CD8-positive, alpha-beta memory T cell (primary cell): Measurements from ENCODE around the gene PERM1. TPM values are rescaled to one million over a fixed set of nuclear protein-coding genes. Genes with fewer than 3 reads are reported as not detected.

Source experiments
- CTCF ChIA-PET: fragments of 350-600 bp; sonication (Branson Sonifier 250); formaldehyde crosslinking; loops from one replicate; lab custom pipeline; 2021; ENCODE audit warnings: antibody characterized with exemption; lab: Charles Lee
- POLR2A ChIA-PET: fragments of 350-600 bp; sonication (Branson Sonifier 250); formaldehyde crosslinking; loops from one replicate; lab custom pipeline; 2021; ENCODE audit warnings: antibody characterized with exemption; lab: Charles Lee
- DNase-seq, 5 donors: peaks; one replicate each; pipeline versions ENCODE4 v3.0.0 to v3.0.0-alpha.2; 2020 to 2022; ENCODE audit warnings: mixed read lengths in 1 of 5
- H3K27ac ChIP-seq: one replicate; pipeline ENCODE4 v1.7.0; 2013; ENCODE audit warnings: low read depth, mild to moderate bottlenecking, low read length, moderate library complexity
- H3K27me3 ChIP-seq: 2 replicates; pipeline ENCODE4 v1.7.0; 2013; ENCODE audit warnings: low read length, mild to moderate bottlenecking; ENCODE audit not compliant: insufficient read depth, poor library complexity, severe bottlenecking
- H3K36me3 ChIP-seq: 2 replicates; pipeline ENCODE4 v1.7.0; 2013; ENCODE audit warnings: mild to moderate bottlenecking, low read length, moderate library complexity; ENCODE audit not compliant: insufficient read depth
- H3K4me1 ChIP-seq: 2 replicates; pipeline ENCODE4 v1.7.0; 2013; ENCODE audit warnings: mild to moderate bottlenecking, low read length, moderate library complexity; ENCODE audit not compliant: insufficient read depth
- H3K4me3 ChIP-seq: 2 replicates; pipeline ENCODE4 v1.7.0; 2013; ENCODE audit warnings: mild to moderate bottlenecking, low read length
- H3K9me3 ChIP-seq: 2 replicates; pipeline ENCODE4 v1.7.0; 2013; ENCODE audit warnings: mild to moderate bottlenecking, low read length
- H3K27ac Mint-ChIP-seq, 8 donors: one replicate each; pipeline ENCODE4 v1.8.0; 2020 to 2021; ENCODE audit warnings: mixed read lengths in 8 of 8, mild to moderate bottlenecking in 6 of 8, inconsistent platforms in 3 of 8, moderate library complexity in 3 of 8
- H3K27me3 Mint-ChIP-seq, 2 donors: one replicate each; pipeline ENCODE4 v1.8.0; 2020 to 2021; ENCODE audit warnings: mixed read lengths in 2 of 2, mild to moderate bottlenecking in 1 of 2, moderate library complexity in 1 of 2
- H3K36me3 Mint-ChIP-seq, 3 donors: one replicate each; pipeline ENCODE4 v1.8.0; 2020 to 2021; ENCODE audit warnings: mixed read lengths in 3 of 3, inconsistent platforms in 1 of 3, mild to moderate bottlenecking in 1 of 3
- H3K4me1 Mint-ChIP-seq, 3 donors: one replicate each; pipeline ENCODE4 v1.8.0; 2020 to 2021; ENCODE audit warnings: mixed read lengths in 3 of 3, inconsistent platforms in 1 of 3, mild to moderate bottlenecking in 1 of 3
- H3K4me3 Mint-ChIP-seq, 7 donors: one replicate each; pipeline ENCODE4 v1.8.0; 2020 to 2021; ENCODE audit warnings: mixed read lengths in 7 of 7, mild to moderate bottlenecking in 6 of 7, moderate library complexity in 4 of 7, inconsistent platforms in 2 of 7
- H3K9me3 Mint-ChIP-seq, 5 donors: one replicate each; pipeline ENCODE4 v1.8.0; 2020 to 2022; ENCODE audit warnings: mixed read lengths in 5 of 5, mild to moderate bottlenecking in 3 of 5, moderate library complexity in 2 of 5, inconsistent platforms in 1 of 5
- polyA plus RNA-seq: library from polyadenylated mRNA; unstranded; fragments of 300-500 nt; fragmentation: Illumina TruSeq; gene quantifications from one replicate; pipeline ENCODE4 v1.2.3, GENCODE V29; 2021
- total RNA-seq, 2 experiments: library from RNA; stranded (reverse); gene quantifications; one replicate each; pipeline ENCODE4 v1.2.3, GENCODE V29; 2021

The PERM1 gene
- total and polyA plus RNA-seq, 3 experiments from 2014 or later: not detected

- H3K4me3 Mint-ChIP-seq: peak overlapping the region in 5 of 7 donors; percentile 28 to 63 (median 54)
- no peaks in the 10 kb centered on the region for H3K27me3 ChIP-seq
- H3K4me3 ChIP-seq: no peak overlapping the region
- H3K9me3 Mint-ChIP-seq: no peaks in the 10 kb centered on the region
- H3K36me3 Mint-ChIP-seq: peaks cover 0 to 12% (median 0%) of the 10 kb centered on the region in 3 donors
- no peaks in the 10 kb centered on the region for H3K36me3 ChIP-seq
- ChIA-PET CTCF (no interaction called here), POLR2A (no interaction called here)
- H3K27ac Mint-ChIP-seq: peak overlapping the region in 3 of 8 donors; percentile 23 to 51 (median 35)
- no peaks in the 10 kb centered on the region for H3K9me3 ChIP-seq
- peaks cover 12% of the 10 kb centered on the region for H3K4me1 ChIP-seq
- H3K27ac ChIP-seq: peak overlapping the region; percentile 51
- no peak for DNase-seq
- H3K27me3 Mint-ChIP-seq: peaks cover 3 to 4% of the 10 kb centered on the region in 2 donors
- peaks cover 0 to 22% (median 3%) of the 10 kb centered on the region in 3 donors for H3K4me1 Mint-ChIP-seq
Measured at GRCh38 chr1:965526-966134, 16.3 kb downstream of the PERM1 start.

GRCh38 chr1:964691-965525, 17.0 kb downstream of the PERM1 start:
- CTCF ChIA-PET: no interaction called here
- peaks cover 15% of the 10 kb centered on the region for H3K4me1 ChIP-seq
- Mint-ChIP-seq H3K4me3 (peak overlapping the region in 2 of 7 donors; percentile 63 to 88), H3K27ac (peak overlapping the region in 1 of 8 donors; percentile 23), H3K9me3 (no peaks in the 10 kb centered on the region), H3K27me3 (peaks cover 3 to 4% of the 10 kb centered on the region in 2 donors), H3K36me3 (peaks cover 0 to 12% (median 0%) of the 10 kb centered on the region in 3 donors), H3K4me1 (peaks cover 0 to 22% (median 3%) of the 10 kb centered on the region in 3 donors)
- no peaks in the 10 kb centered on the region for H3K36me3 ChIP-seq
- no peak overlapping the region for H3K27ac ChIP-seq
- no peaks in the 10 kb centered on the region for H3K27me3 ChIP-seq
- no peak for DNase-seq
- no peaks in the 10 kb centered on the region for H3K9me3 ChIP-seq
- H3K4me3 ChIP-seq: no peak overlapping the region
- POLR2A ChIA-PET: no interaction called here

GRCh38 chr1:963746-964525, 18.0 kb downstream of the PERM1 start:
- H3K27me3 ChIP-seq: no peaks in the 10 kb centered on the region
- peaks cover 0 to 4% of the 10 kb centered on the region in 2 donors for H3K27me3 Mint-ChIP-seq
- H3K9me3 Mint-ChIP-seq: no peaks in the 10 kb centered on the region
- no peak for DNase-seq
- ChIA-PET POLR2A (interaction anchor here (0.5 kb wide), 1 partner anchor 20 kb away, joined by 3 read pairs; no protein-coding TSS in a partner anchor), CTCF (interaction anchor here (1.0 kb wide), 1 partner anchor 12 kb away, joined by 3 read pairs; no protein-coding TSS in a partner anchor)
- peak overlapping the region in 5 of 7 donors; percentile 11 to 69 (median 37) for H3K4me3 Mint-ChIP-seq
- no peak overlapping the region for H3K4me3 ChIP-seq
- H3K36me3 Mint-ChIP-seq: peaks cover 0 to 14% (median 0%) of the 10 kb centered on the region in 3 donors
- no peaks in the 10 kb centered on the region for H3K36me3 ChIP-seq
- no peak overlapping the region for H3K27ac ChIP-seq
- H3K4me1 ChIP-seq: peaks cover 15% of the 10 kb centered on the region
- H3K27ac Mint-ChIP-seq: no peak overlapping the region
- peaks cover 0 to 25% (median 4%) of the 10 kb centered on the region in 3 donors for H3K4me1 Mint-ChIP-seq
- H3K9me3 ChIP-seq: no peaks in the 10 kb centered on the region

GRCh38 chr1:963301-963651, 18.6 kb downstream of the PERM1 start:
- H3K9me3 ChIP-seq: no peaks in the 10 kb centered on the region
- ChIA-PET CTCF (interaction anchor here (1.0 kb wide), 1 partner anchor 13 kb away, joined by 3 read pairs; no protein-coding TSS in a partner anchor), POLR2A (no interaction called here)
- H3K27me3 Mint-ChIP-seq: no peaks in the 10 kb centered on the region
- peak overlapping the region in 5 of 7 donors; percentile 11 to 69 (median 38) for H3K4me3 Mint-ChIP-seq
- H3K4me1 Mint-ChIP-seq: peaks cover 4 to 29% (median 7%) of the 10 kb centered on the region in 3 donors
- no peak overlapping the region for H3K27ac ChIP-seq
- H3K27me3 ChIP-seq: no peaks in the 10 kb centered on the region
- no peak overlapping the region for H3K4me3 ChIP-seq
- H3K27ac Mint-ChIP-seq: peak overlapping the region in 1 of 8 donors; percentile 33
- H3K36me3 ChIP-seq: no peaks in the 10 kb centered on the region
- peaks cover 21% of the 10 kb centered on the region for H3K4me1 ChIP-seq
- no peak for DNase-seq
- H3K36me3 Mint-ChIP-seq: peaks cover 0 to 17% (median 0%) of the 10 kb centered on the region in 3 donors
- no peaks in the 10 kb centered on the region for H3K9me3 Mint-ChIP-seq

GRCh38 chr1:962381-963300, 19.3 kb downstream of the PERM1 start:
- Histone ChIP-seq H3K27ac (no peak overlapping the region), H3K27me3 (no peaks in the 10 kb centered on the region), H3K36me3 (no peaks in the 10 kb centered on the region), H3K9me3 (no peaks in the 10 kb centered on the region), H3K4me3 (no peak overlapping the region), H3K4me1 (peaks cover 27% of the 10 kb centered on the region)
- Mint-ChIP-seq H3K9me3 (no peaks in the 10 kb centered on the region), H3K4me3 (peak overlapping the region; percentile 51 to 88 (median 61)), H3K27ac (peak overlapping the region in 3 of 8 donors; percentile 17 to 94 (median 60)), H3K36me3 (peaks cover 0 to 18% (median under 1%) of the 10 kb centered on the region in 3 donors), H3K4me1 (peaks cover 9 to 31% (median 12%) of the 10 kb centered on the region in 3 donors), H3K27me3 (peaks cover 0 to 1% of the 10 kb centered on the region in 2 donors)
- POLR2A ChIA-PET: no interaction called here
- CTCF ChIA-PET: no interaction called here
- DNase-seq: no peak

- Histone ChIP-seq H3K27ac (no peak overlapping the region), H3K36me3 (peaks cover 7% of the 10 kb centered on the region), H3K4me1 (peaks cover 28% of the 10 kb centered on the region), H3K27me3 (no peaks in the 10 kb centered on the region), H3K4me3 (no peak overlapping the region), H3K9me3 (no peaks in the 10 kb centered on the region)
- ChIA-PET CTCF (no interaction called here), POLR2A (no interaction called here)
- H3K4me1 Mint-ChIP-seq: peaks cover 13 to 30% (median 21%) of the 10 kb centered on the region in 3 donors
- peak overlapping the region in 6 of 7 donors; percentile 56 to 81 (median 64) for H3K4me3 Mint-ChIP-seq
- H3K36me3 Mint-ChIP-seq: peaks cover 0 to 31% (median 3%) of the 10 kb centered on the region in 3 donors
- H3K9me3 Mint-ChIP-seq: no peaks in the 10 kb centered on the region
- H3K27me3 Mint-ChIP-seq: peaks cover 0 to 2% of the 10 kb centered on the region in 2 donors
- DNase-seq: no peak
- H3K27ac Mint-ChIP-seq: no peak overlapping the region
Measured at GRCh38 chr1:961132-961669, 20.7 kb downstream of the PERM1 start.
